DMS 273 (cell line): Measurements from ENCODE around the gene TGFA.
A peak's percentile ranks its signal among the peaks of the same experiment; 100 is the strongest.

Experiments used
- DNase-seq: peaks from one replicate; lab custom pipeline; 2025; ENCODE audit not compliant: unreplicated experiment; lab: John Stamatoyannopoulos, UW

The TGFA gene

DNA sequence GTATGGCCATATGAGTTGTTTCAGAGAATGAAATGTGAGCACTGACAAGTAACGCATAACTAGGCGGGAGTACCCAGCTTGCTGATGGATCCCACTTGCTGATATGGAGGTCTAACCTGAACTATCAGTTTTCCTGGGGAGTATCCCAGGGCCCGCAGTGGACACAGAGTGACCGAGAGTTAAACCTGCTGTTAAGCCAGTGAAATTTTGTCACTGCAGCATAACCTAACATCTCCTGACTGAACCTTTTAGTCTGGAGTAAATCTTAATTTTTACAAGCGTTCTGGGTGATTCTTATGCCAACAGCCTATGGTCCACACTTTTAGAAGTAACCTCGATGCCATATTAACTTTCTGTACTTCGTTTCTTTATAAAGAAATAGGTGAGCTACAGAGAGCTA lies 54.4 kb downstream of the TGFA start:
- DNase-seq, result no peak

- no peak for DNase-seq
Observed at GRCh38 chr2:70498528-70498927, 55.1 kb downstream of the TGFA start.

GRCh38 chr2:70498054-70498453 lies 55.6 kb downstream of the TGFA start:
- DNase-seq, result peak; percentile 85

GRCh38 chr2:70496819-70497218 lies 56.8 kb downstream of the TGFA start:
- no peak for DNase-seq

DNA sequence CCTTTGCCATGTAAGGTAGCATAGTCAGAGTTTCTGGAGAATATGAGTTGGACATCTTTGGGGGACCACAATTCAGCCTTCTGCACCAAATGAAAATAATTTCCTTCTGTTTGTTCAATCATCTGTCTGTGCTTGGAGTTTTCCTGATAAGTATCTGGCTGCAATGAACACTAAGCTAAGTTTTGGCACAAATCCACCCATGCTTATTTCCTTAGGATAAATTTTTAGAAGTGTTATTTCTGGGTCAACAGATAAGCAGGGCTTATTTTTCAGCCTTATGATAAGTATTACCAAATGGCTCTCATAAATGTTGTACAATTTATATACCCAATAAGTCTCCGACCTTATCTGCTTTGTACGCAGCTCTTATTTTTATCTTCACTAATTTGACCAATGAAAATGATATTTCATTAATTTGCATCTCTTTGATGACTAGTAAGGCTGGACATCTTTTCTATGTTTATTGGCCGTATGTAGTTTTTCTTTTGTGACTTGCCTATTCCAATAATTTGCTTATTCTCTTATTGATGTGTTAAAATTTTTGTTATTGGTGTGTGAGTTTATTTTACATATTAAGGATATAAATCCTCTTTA lies 59.2 kb downstream of the TGFA start:
- no peak for DNase-seq

DNA sequence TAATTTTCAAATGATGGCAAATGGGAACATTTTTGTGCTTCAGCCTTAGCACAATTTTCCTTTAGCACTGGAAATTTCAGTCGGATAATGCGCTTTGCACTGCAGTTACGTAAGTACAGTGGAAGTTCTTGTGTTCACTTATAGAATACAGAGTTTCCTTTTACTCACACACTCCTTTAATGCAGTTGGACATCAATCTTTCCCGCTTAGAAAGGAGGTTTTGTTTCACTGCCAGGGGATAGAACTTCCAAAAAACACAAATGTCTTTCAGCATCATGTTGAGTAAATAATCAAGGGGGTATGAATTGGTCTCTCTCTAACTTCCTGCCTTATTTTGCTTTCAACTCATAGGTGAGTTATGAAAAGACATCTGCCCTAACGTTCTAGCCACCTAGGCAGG lies 63.2 kb downstream of the TGFA start:
- DNase-seq, result no peak

DNA sequence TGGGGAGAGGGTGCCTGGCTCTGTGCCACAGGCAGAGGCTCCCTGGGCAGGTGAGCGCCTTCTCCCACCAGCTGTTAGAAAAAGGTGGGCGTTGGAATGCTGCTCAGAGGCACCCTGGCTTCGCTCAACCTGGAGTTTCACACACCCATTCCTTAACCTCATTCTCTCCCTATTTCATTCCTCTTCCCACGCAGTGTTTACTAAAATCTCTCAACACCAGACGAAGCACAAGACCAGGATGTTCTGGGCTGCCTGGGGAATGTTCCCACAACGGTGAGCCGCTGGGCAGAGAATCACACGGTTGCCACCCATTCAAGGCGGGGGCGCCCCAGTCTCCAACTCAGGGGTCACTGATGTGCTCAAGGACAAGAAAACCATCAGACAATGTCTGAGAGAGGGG lies 64.5 kb downstream of the TGFA start:
- no peak for DNase-seq

DNA sequence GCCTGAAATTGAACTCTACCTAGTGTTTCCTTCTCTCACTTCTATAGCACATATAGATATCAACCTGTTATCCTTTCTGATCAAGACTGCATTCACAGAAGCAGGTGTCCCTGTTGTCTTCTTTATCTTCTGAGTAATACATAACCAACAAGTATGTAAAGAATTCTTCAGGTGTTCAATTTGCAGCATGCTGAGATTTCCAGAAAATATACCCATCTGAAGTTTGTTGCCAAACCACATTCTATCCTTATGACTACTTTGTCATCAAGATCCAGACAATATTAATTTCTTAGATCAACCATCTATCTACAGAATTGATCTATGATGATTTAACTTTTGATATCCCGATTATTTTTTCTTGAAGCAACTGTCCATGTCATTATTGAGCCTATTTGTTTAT lies 69.5 kb downstream of the TGFA start:
- no peak for DNase-seq

GRCh38 chr2:70482401-70482800 lies 71.2 kb downstream of the TGFA start:
- DNase-seq, result no peak

GRCh38 chr2:70480468-70480867 lies 73.2 kb downstream of the TGFA start:
- no peak for DNase-seq

DNA sequence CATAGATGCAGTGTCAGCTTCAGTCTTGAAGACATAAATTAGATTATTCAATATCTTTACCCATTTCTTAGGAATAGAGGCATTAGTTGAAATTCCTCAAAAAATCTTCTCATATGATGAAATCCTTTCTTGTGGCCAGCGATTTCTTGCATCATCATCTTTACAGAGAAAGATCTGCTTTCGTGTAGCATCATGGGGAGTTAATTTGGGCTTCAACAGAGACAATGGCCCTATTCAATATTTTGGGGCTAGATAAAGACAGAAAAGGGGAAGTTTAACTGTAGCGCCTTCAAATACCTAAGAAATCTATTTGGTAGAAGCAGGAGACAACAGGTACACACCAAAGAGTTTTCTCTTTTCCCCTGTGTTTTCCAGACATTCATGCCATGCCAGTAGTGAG lies 73.8 kb downstream of the TGFA start:
- no peak for DNase-seq

- peak; percentile 20 for DNase-seq
Observed at GRCh38 chr2:70477441-70477844, 76.2 kb downstream of the TGFA start.

- no peak for DNase-seq
Observed at GRCh38 chr2:70475266-70475665, 78.4 kb downstream of the TGFA start.

DNA sequence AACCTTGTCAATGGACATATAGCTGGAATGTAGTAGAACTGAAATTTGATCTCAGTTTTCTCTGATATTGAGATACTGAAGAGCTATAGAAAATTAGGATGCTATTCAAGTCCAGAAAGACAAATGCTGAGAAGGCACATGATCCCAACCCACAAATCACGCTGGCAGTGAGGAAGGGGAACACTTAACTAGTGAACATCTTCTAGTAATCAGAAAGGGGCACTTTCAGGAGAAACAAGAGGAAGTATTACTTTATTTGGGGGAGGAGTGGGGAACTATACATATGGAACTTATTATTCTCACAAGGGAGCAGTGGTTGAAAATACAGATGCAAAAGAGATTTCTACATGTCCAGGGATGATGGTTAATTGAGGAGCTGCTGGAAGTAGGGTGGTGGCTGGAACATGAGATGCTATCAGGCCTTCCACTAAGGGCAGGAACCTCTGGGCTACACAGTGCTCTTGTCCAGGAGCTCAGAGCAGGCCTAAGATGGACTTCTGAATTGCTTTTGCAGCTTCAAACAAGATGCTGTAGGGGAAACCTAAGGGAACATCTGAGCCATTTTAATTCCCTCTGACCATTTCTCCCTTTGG lies 79.3 kb downstream of the TGFA start:
- no peak for DNase-seq

GRCh38 chr2:70473101-70473722 lies 80.4 kb downstream of the TGFA start:
- no peak for DNase-seq

GRCh38 chr2:70472221-70472890 lies 81.3 kb downstream of the TGFA start:
- peak; percentile 52 for DNase-seq

DNA sequence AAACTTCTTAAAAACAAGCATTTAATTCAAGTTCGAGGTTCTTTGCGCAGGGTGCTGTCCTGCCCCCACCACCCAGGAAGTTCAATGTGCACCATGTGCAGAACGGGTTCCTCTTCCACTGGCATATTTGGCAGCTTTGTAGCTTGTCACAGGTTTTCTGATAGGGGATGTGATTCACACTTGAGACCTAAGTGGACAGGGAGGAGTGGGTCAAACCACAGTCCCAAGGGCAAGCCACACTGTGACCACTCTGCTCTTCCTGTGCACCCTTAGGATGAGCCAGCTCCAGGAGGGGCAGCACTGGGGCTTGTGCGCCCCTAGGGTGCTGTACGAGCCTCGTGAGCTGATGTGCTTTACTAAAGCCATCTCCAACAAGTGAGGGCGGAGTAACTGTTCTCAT lies 82.5 kb downstream of the TGFA start:
- DNase-seq, result no peak

DNA sequence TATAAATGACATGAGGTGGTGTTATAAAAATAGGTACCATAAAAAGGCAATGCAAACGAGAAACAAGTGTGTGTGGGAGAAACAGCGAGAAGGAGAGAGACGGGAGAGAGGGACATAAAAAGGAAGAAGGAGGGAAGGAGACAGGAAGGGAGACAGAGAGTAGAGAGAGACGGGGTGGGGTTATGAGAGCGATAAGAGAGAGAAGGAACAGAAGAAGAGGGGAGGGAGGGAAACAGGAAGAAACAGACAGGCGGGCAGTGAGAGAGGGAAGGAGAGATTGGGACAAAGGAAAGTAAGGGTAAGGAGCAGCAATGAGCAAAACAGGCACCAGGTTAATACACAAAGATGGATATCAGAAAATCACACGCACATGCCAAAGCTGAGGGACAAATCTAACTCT lies 83.7 kb downstream of the TGFA start:
- DNase-seq, result no peak

DNA sequence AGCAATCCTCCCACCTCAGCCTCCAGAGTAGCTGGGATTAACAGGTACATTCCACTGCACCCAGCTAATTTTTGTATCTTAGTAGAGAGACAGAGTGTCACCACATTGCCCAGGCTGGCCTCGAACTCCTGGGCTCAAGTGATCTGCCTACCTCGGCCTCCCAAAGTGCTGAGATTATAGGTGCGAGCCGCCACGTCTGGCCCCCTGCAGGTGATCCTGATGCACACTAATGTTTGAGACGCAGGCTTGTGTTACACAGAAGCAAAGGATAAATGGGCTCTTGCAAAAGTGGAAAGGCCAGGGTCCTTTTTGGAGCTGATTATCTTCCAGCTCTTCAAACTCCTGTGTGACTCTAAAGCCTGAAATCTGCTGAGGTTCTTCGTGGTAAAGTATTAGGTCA lies 84.2 kb downstream of the TGFA start:
- no peak for DNase-seq

GRCh38 chr2:70468878-70469277 lies 84.7 kb downstream of the TGFA start:
- DNase-seq, result no peak

DNA sequence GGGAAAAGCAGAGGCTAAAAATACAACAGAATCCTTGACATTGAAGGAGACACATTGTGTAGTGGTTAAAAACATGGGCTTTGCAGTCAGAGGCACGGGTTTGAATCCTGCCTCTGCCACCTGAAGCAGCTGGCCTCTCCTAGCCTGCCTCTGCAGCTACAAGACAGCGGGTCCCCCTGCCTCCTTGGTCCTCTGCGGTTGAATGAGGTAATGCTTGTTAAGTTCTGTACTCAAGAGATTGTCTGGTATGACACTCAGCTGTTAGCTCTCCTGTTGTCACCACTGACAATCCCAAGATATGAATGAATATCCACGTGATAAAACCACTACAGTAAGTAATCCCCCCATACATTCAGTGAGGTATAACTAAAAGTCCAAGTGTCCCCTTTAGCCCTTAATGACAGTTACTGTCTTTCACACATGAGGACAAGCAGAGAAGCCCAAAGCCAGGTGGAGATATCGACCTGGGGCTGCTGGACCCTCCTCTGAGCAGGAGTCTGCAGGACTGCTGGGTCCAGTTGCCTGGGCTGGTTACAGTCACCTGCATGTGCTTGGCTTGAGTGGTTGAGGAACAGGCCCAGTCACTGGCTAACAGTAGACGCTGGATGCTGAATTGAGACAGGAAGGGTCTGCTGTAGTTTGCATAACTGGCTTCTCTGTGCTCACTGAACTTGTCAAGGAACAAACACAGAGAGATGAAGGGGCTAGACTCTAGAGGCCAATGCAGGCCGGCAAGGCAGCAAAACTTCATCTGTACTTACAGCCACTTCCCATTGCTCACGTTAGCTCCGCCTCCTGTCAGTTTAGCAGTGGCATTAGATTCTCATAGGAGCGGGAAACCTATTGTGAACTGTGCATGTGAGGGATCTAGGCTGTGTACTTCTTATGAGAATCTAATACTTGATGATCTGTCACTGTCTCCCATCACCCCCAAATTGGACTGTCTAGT lies 85.5 kb downstream of the TGFA start:
- no peak for DNase-seq
